Heart left ventricle (tissue), 16 donors: ENCODE results near the gene C19orf73. TPM values are rescaled to one million over a fixed set of nuclear protein-coding genes. Genes with fewer than 3 reads are reported as not detected.

Source experiments
- ATAC-seq, 4 donors: fragments of 200-7000 bp; cut with Tn5 transposase; one replicate each; pipeline ENCODE4 v1.9.1; 2020 to 2022; ENCODE audit warnings: moderate library complexity in 4 of 4, mild to moderate bottlenecking in 3 of 4, moderate number of reproducible peaks in 1 of 4
- DNase-seq, 5 donors: peaks; one replicate each; pipeline ENCODE4 v3.0.0-alpha.2; 2020
- H3K27ac ChIP-seq, 12 donors: fragments of 200-600 bp; sonication (generic) in 4 of 12; one replicate each; pipeline versions ENCODE4 v1.5.0 to v1.8.0; 2016 to 2022; ENCODE audit warnings: mild to moderate bottlenecking in 2 of 12
- H3K27me3 ChIP-seq, 9 donors: fragments of 200-600 bp; sonication (generic) in 2 of 9; one replicate each; pipeline versions ENCODE4 v1.5.1 to v1.8.0; 2016 to 2022; ENCODE audit warnings: mild to moderate bottlenecking in 3 of 9
- H3K36me3 ChIP-seq, 9 donors: fragments of 200-600 bp; sonication (generic) in 2 of 9; one replicate each; pipeline versions ENCODE4 v1.5.0 to v1.8.0; 2018 to 2022; ENCODE audit warnings: mild to moderate bottlenecking in 2 of 9
- H3K4me1 ChIP-seq, 12 donors: fragments of 200-600 bp; sonication (generic) in 4 of 12; one replicate each; pipeline versions ENCODE4 v1.5.0 to v1.8.0; 2016 to 2022; ENCODE audit warnings: mild to moderate bottlenecking in 3 of 12
- H3K4me3 ChIP-seq, 12 donors: fragments of 200-600 bp; sonication (generic) in 4 of 12; one replicate each; pipeline versions ENCODE4 v1.5.0 to v1.8.0; 2017 to 2022; ENCODE audit warnings: mild to moderate bottlenecking in 9 of 12, moderate library complexity in 4 of 12
- H3K9me3 ChIP-seq, 12 donors: fragments of 200-600 bp; sonication (generic) in 4 of 12; one replicate each; pipeline versions ENCODE4 v1.5.0 to v1.8.0; 2016 to 2022; ENCODE audit warnings: mild to moderate bottlenecking in 1 of 12
- POLR2A ChIP-seq, 2 donors: fragments of 450-650 bp; IDR thresholded peaks; one replicate each; pipeline ENCODE4 v1.6.1; 2017; ENCODE audit warnings: antibody characterized with exemption in 2 of 2, mild to moderate bottlenecking in 2 of 2, moderate library complexity in 2 of 2
- WGBS, 4 donors: extraction: QIAGEN DNeasy Blood & Tissue Kit in 2 of 4; methylation state at CpG; one replicate each; pipeline versions ENCODE4 v1.1.5 to v1.1.7; 2013 to 2018; 5-methylcytosine and 5-hydroxymethylcytosine counted together
- intact Hi-C, 10 donors: fragments of 100-400 bp; cut with DNase I; formaldehyde crosslinking; loops; one replicate each; pipeline versions ENCODE4 v1.11.1 to v1.14.2; 2022
- polyA plus RNA-seq, 2 donors: library from polyadenylated mRNA; stranded (reverse); fragments of 200-250 nt; gene quantifications; one replicate each; pipeline ENCODE4 v1.2.3, GENCODE V29; 2013
- total RNA-seq, 9 donors: library from RNA; depleted of rRNA in 2 of 9; stranded (reverse); fragments of >200 nt in 2 of 9; fragmentation: NEBNext Ultra II Directional in 3 of 9; extraction: Animal tissue kit (Norgen Biotek cat#: 25700) in 3 of 9; gene quantifications; one replicate each; pipeline versions ENCODE4 v1.1.0 to v1.2.4, GENCODE V29; 2016 to 2023
- TF ChIP-seq, protein P1 (sequence below), 12 donors: fragments of 200-600 bp; sonication (generic) in 4 of 12; IDR thresholded peaks; one replicate each; pipeline versions ENCODE4 v1.5.0 to v1.8.0; 2018 to 2022; ENCODE audit warnings: antibody characterized with exemption in 12 of 12, mild to moderate bottlenecking in 5 of 12
- donor health status: ischemic (EF 13 %, LVEDD 7.1; RV severe dilation, severe dysfunction).
- donor health status: healthy with polysubstance abuse.
- donor health status: DM: no; HTN: yes; CAD: no.
- donor health status: DM: no; HTN: no; CAD: no.
- donor health status: ischemic (EF 25% LVEDD 6.9; RV normal size, moderate dysfunction).
- donor health status: ischemic (EF 25% LVEDD 5.7; RV mildly dilated, moderate dysfunction).
- donor health status: healthy.
- donor health status: DM: yes; HTN: yes; CAD: no.
- donor health status: ischemic (EF 35%, LVEDD 5.7; RV mildly dilated, moderate dysfunction).
- donor health status: nonischemic (EF 11% LVEDD 7.7; RV severe dilation, severe dysfunction).
- donor health status: DM: yes; HTN: yes; CAD: no.
- donor health status: PGD.
- donor health status: ischemic (EF 29% LVEDD 5.4; RV normal size, mild dysfunction).
- donor health status: nonischemic (EF 23%, LVEDD 6.1; RV moderate dilation, normal function).

The C19orf73 gene
- total and polyA plus RNA-seq, 11 donors, result 0.69 to 3.8 (median 1.4) TPM

DNA sequence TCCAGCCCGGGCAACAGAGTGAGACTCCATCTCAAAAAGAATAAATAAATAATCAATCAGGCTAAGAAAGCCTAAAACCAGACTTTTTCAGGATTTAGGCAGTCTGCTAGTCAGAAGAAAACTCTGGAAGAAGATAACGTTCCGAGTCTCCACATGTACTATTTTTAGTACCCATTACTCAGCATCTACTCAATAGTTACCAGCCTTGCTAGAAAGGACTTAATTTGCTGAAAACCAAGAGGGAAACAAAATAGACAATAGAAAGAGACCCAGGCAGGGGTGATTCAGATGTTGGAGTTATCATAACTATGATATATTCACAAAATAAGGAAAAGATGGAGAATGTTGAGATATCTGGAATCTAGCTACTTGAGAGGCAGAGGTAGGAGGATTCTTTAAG, 8.4 kb downstream of the C19orf73 start:
- ATAC-seq (no peak), DNase-seq (no peak)
- H3K4me1 ChIP-seq, result peaks cover 0 to 33% (median 20%) of the 10 kb centered on the region in 12 donors
- TF ChIP-seq POLR2A (IDR thresholded peaks at IDR 0.05), result no peak
- TF ChIP-seq, protein P1, sequence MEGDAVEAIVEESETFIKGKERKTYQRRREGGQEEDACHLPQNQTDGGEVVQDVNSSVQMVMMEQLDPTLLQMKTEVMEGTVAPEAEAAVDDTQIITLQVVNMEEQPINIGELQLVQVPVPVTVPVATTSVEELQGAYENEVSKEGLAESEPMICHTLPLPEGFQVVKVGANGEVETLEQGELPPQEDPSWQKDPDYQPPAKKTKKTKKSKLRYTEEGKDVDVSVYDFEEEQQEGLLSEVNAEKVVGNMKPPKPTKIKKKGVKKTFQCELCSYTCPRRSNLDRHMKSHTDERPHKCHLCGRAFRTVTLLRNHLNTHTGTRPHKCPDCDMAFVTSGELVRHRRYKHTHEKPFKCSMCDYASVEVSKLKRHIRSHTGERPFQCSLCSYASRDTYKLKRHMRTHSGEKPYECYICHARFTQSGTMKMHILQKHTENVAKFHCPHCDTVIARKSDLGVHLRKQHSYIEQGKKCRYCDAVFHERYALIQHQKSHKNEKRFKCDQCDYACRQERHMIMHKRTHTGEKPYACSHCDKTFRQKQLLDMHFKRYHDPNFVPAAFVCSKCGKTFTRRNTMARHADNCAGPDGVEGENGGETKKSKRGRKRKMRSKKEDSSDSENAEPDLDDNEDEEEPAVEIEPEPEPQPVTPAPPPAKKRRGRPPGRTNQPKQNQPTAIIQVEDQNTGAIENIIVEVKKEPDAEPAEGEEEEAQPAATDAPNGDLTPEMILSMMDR (IDR thresholded peaks at IDR 0.05), result no peak
- 28 to 34% (median 29%) methylated on average over 3 of the region's 3 CpGs for WGBS, 4 donors
- no peak overlapping the region for H3K4me3 ChIP-seq
- H3K36me3 ChIP-seq, result peaks cover 0 to 42% (median 38%) of the 10 kb centered on the region in 9 donors
- H3K27ac ChIP-seq, result peak overlapping the region in 7 of 12 donors; percentile 9 to 52 (median 32)
- no peaks in the 10 kb centered on the region for H3K9me3 ChIP-seq
- no peaks in the 10 kb centered on the region for H3K27me3 ChIP-seq
- intact Hi-C loops, result loop anchor here in 4 of 10 donors (5.0 kb wide), 1 partner anchor 37 kb away; no protein-coding TSS in a partner anchor

DNA sequence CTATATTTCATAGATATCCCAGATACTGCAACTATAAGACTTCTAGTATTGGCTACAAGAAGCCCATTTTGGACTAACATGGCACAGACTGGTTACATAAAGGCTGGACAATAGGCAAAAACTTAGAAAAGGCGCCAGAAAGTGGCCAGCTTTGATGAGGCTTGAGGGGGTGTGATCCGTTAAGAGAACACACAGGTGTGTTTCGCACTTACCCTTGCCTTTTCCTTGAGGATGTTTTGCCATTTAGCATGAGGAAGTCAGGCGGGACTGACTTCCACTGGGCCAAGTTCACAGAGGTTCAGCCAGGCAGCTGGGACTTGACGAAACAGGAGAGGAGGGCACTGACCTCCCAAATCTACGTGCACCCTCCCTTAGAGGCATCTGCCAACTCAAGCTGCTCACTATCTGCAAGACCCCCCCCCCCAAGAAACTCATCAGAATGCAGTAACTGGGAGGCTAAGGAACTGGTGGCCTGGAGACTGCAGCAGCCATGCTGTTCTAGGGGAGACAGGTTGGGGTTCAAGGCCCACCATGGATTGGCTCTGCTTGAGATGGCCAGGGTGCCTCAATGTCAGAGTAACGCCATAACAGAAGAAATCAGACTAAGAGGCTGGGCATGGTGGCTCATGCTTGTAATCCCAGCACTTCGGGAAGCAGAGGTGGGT, 9.2 kb downstream of the C19orf73 start:
- Histone ChIP-seq H3K36me3 (peaks cover 0 to 51% (median 47%) of the 10 kb centered on the region in 9 donors), H3K4me1 (peaks cover 0 to 28% (median 18%) of the 10 kb centered on the region in 12 donors), H3K9me3 (no peaks in the 10 kb centered on the region), H3K4me3 (no peak overlapping the region), H3K27ac (peak overlapping the region in 4 of 12 donors; percentile 32 to 52 (median 38)), H3K27me3 (no peaks in the 10 kb centered on the region)
- intact Hi-C loops, result loop anchor here in 4 of 10 donors (5.0 kb wide), 1 partner anchor 38 kb away; no protein-coding TSS in a partner anchor
- TF ChIP-seq, protein P1 (IDR thresholded peaks at IDR 0.05), result no peak
- no peak for TF ChIP-seq POLR2A (IDR thresholded peaks at IDR 0.05)
- no peak for ATAC-seq
- peak in 1 of 5 donors; percentile 14 for DNase-seq
- WGBS, 4 donors, result 78 to 91% (median 81%) methylated on average over 8 of the region's 8 CpGs

DNA sequence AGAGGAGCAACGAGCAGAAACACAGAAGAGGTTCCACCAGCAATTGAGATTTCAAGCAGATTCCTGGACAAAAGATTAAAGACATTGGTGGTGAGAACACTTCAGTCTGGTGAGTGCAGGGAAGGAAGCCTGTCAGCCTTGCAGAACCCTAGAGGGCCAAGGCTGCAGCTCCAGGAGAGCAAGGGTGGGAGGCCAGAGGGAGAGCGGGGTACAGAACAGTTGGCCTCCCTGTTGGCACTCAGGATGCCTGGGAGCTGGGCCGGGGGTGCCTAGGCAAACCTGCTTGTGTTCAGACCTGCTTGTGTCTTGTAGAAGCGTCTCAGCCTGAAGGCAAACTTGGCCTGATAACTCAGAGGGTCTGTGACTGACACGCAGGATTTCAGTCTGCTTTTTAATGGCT, 9.9 kb downstream of the C19orf73 start:
- no peak for TF ChIP-seq POLR2A (IDR thresholded peaks at IDR 0.05)
- Histone ChIP-seq H3K27me3 (no peaks in the 10 kb centered on the region), H3K9me3 (no peaks in the 10 kb centered on the region), H3K4me3 (no peak overlapping the region), H3K4me1 (peaks cover 0 to 27% (median 18%) of the 10 kb centered on the region in 12 donors), H3K27ac (no peak overlapping the region), H3K36me3 (peaks cover 0 to 57% (median 53%) of the 10 kb centered on the region in 9 donors)
- intact Hi-C loops, result no loop called here
- DNase-seq (no peak), ATAC-seq (no peak)
- 77 to 86% (median 79%) methylated on average over 5 of the region's 5 CpGs for WGBS, 4 donors

DNA sequence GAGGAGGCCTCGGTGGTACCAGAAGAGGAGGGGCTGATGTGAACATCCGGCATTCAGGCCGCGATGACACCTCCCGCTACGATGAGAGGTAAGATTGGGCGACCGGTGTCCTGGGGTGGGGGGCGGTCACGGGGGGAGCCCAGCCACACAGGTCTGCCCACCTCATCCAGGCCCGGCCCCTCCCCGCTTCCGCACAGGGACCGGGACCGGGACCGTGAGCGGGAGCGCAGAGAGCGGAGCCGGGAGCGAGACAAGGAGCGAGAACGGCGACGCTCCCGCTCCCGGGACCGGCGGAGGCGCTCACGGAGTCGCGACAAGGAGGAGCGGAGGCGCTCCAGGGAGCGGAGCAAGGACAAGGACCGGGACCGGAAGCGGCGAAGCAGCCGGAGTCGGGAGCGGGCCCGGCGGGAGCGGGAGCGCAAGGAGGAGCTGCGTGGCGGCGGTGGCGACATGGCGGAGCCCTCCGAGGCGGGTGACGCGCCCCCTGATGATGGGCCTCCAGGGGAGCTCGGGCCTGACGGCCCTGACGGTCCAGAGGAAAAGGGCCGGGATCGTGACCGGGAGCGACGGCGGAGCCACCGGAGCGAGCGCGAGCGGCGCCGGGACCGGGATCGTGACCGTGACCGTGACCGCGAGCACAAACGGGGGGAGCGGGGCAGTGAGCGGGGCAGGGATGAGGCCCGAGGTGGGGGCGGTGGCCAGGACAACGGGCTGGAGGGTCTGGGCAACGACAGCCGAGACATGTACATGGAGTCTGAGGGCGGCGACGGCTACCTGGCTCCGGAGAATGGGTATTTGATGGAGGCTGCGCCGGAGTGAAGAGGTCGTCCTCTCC, 11.1 kb downstream of the C19orf73 start:
- peaks cover 0 to 19% (median 10%) of the 10 kb centered on the region in 12 donors for H3K4me1 ChIP-seq
- peaks cover 0 to 68% (median 64%) of the 10 kb centered on the region in 9 donors for H3K36me3 ChIP-seq
- no peaks in the 10 kb centered on the region for H3K27me3 ChIP-seq
- H3K27ac ChIP-seq, result no peak overlapping the region
- no peak overlapping the region for H3K4me3 ChIP-seq
- no peak for TF ChIP-seq POLR2A (IDR thresholded peaks at IDR 0.05)
- TF ChIP-seq, protein P1 (IDR thresholded peaks at IDR 0.05), result no peak
- intact Hi-C loops, result no loop called here
- H3K9me3 ChIP-seq, result no peaks in the 10 kb centered on the region
- WGBS, 4 donors, result 95% methylated on average over 93 of the region's 93 CpGs
- ATAC-seq, result peak in 1 of 4 donors; percentile 31
- DNase-seq, result no peak
